ENCODE data around the gene PHAF1.

- TF ChIP-seq POLR2A (IDR thresholded peaks at IDR 0.05; ENCODE audit: insufficient read depth in 1 of 2, low read depth in 2 of 2, low read length in 2 of 2) (no peak), BHLHE40 (IDR thresholded peaks at IDR 0.05; ENCODE audit: low read length) (peak; percentile 53; the same call in 1 of the 2 replicates), MXD3 (CRISPR knock-in tag; IDR thresholded peaks at IDR 0.05) (peak; percentile 96), MLX (CRISPR knock-in tag; IDR thresholded peaks at IDR 0.05) (peak; percentile 74), GATAD2A (CRISPR knock-in tag; IDR thresholded peaks at IDR 0.05) (peak; percentile 84), TAF1 (CRISPR knock-in tag; IDR thresholded peaks at IDR 0.05) (no peak; the same call in 1 of the 2 replicates), ELF4 (CRISPR knock-in tag; IDR thresholded peaks at IDR 0.05; ENCODE audit: borderline replicate concordance) (no peak), HNF4A (CRISPR knock-in tag; IDR thresholded peaks at IDR 0.05) (peak; percentile 58), CTCF (CRISPR knock-in tag; IDR thresholded peaks at IDR 0.05) (peak; percentile 99)
Measured at GRCh38 chr16:67184995-67185650, 75.4 kb downstream of the PHAF1 start.

All from HepG2 (cell line).